ENCODE results near the gene TIMELESS.

DNA sequence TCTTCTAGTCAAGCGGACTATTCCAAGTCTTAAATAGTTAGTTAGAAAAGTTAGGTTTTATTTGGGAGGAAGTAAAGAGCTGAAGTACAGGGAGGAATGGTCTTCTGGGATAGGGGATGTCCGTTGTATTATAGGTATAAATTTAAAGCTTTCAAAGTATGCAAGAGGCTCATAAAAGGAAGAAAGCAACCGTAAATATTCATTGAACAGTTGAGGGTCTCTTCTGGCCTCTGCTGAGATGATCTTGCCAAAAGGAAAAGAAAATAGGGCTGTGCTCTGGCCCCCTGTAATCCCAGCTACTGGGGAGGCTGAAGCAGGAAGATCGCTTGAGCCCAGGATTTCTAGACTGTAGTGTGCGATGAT lies 377 bp upstream of the TIMELESS start:
- TF ChIP-seq, protein P1, sequence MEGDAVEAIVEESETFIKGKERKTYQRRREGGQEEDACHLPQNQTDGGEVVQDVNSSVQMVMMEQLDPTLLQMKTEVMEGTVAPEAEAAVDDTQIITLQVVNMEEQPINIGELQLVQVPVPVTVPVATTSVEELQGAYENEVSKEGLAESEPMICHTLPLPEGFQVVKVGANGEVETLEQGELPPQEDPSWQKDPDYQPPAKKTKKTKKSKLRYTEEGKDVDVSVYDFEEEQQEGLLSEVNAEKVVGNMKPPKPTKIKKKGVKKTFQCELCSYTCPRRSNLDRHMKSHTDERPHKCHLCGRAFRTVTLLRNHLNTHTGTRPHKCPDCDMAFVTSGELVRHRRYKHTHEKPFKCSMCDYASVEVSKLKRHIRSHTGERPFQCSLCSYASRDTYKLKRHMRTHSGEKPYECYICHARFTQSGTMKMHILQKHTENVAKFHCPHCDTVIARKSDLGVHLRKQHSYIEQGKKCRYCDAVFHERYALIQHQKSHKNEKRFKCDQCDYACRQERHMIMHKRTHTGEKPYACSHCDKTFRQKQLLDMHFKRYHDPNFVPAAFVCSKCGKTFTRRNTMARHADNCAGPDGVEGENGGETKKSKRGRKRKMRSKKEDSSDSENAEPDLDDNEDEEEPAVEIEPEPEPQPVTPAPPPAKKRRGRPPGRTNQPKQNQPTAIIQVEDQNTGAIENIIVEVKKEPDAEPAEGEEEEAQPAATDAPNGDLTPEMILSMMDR (IDR thresholded peaks at IDR 0.05), result no peak
- TF ChIP-seq POLR2A (IDR thresholded peaks at IDR 0.05), result no peak
